Large intestine (tissue), 3 donors: Measurements from ENCODE around the gene ERO1B. TPM values are rescaled to one million over a fixed set of nuclear protein-coding genes. Genes with fewer than 3 reads are reported as not detected.

Experiments used
- DNase-seq, 2 donors: peaks; one replicate each; pipeline versions ENCODE4 v3.0.0 to v3.0.0-alpha.2; 2013
- H3K27ac ChIP-seq: one replicate; pipeline ENCODE4 v1.5.1; 2013; ENCODE audit warnings: low read length
- H3K27me3 ChIP-seq: 2 replicates; pipeline ENCODE4 v1.6.1; 2013; ENCODE audit warnings: low read length; ENCODE audit not compliant: control insufficient read depth, insufficient read depth
- H3K36me3 ChIP-seq: 2 replicates; pipeline ENCODE4 v1.6.1; 2013; ENCODE audit warnings: low read length; ENCODE audit not compliant: control insufficient read depth, insufficient read depth
- H3K4me1 ChIP-seq: one replicate; pipeline ENCODE4 v1.6.1; 2013; ENCODE audit warnings: low read length; ENCODE audit not compliant: control insufficient read depth, insufficient read depth
- H3K4me3 ChIP-seq: one replicate; pipeline ENCODE4 v1.5.1; 2013; ENCODE audit warnings: low read length
- H3K9me3 ChIP-seq: one replicate; pipeline ENCODE4 v1.6.1; 2013; ENCODE audit warnings: mild to moderate bottlenecking, low read depth, low read length, moderate library complexity; ENCODE audit not compliant: control insufficient read depth
- WGBS: methylation state at CpG from one replicate; pipeline ENCODE4 v1.1.5; 2013; ENCODE audit warnings: low lambda C conversion rate; ENCODE audit not compliant: insufficient coverage; 5-methylcytosine and 5-hydroxymethylcytosine counted together
- polyA plus RNA-seq: library from polyadenylated mRNA; unstranded; fragments of 120-200 nt; gene quantifications from one replicate; pipeline ENCODE4 v1.2.1, GENCODE V29; 2013

The ERO1B gene
- polyA plus RNA-seq, 1 donor = 10.8 TPM

GRCh38 chr1:236282425-236282716, 613 bp upstream of the ERO1B start:
- peaks cover 29% of the 10 kb centered on the region for H3K27me3 ChIP-seq
- H3K9me3 ChIP-seq = no peaks in the 10 kb centered on the region
- WGBS = no CpG with 5 or more reads among the region's 7 CpGs
- DNase-seq = no peak
- H3K4me1 ChIP-seq = no peaks in the 10 kb centered on the region
- H3K27ac ChIP-seq = no peak overlapping the region
- H3K36me3 ChIP-seq = no peaks in the 10 kb centered on the region
- H3K4me3 ChIP-seq = peak overlapping the region; percentile 58

- H3K27ac ChIP-seq = no peak overlapping the region
- DNase-seq = peak in 1 of 2 donors; percentile 42
- H3K9me3 ChIP-seq = no peaks in the 10 kb centered on the region
- H3K27me3 ChIP-seq = peaks cover 29% of the 10 kb centered on the region
- H3K36me3 ChIP-seq = no peaks in the 10 kb centered on the region
- peak overlapping the region; percentile 58 for H3K4me3 ChIP-seq
- no peaks in the 10 kb centered on the region for H3K4me1 ChIP-seq
- WGBS = no CpG with 5 or more reads among the region's 38 CpGs
Observed at GRCh38 chr1:236281198-236281653, 532 bp downstream of the ERO1B start.

- Histone ChIP-seq H3K36me3 (no peaks in the 10 kb centered on the region), H3K27me3 (peaks cover 27% of the 10 kb centered on the region), H3K9me3 (no peaks in the 10 kb centered on the region), H3K4me1 (no peaks in the 10 kb centered on the region), H3K4me3 (peak overlapping the region; percentile 58), H3K27ac (no peak overlapping the region)
- DNase-seq = no peak
- WGBS = no CpG with 5 or more reads among the region's 13 CpGs
Observed at GRCh38 chr1:236280438-236281197, 1.1 kb downstream of the ERO1B start.

- Histone ChIP-seq H3K9me3 (no peaks in the 10 kb centered on the region), H3K4me1 (no peaks in the 10 kb centered on the region), H3K4me3 (no peak overlapping the region), H3K27ac (no peak overlapping the region), H3K36me3 (no peaks in the 10 kb centered on the region), H3K27me3 (peaks cover 9% of the 10 kb centered on the region)
- WGBS = no CpG with 5 or more reads among the region's 1 CpG
- no peak for DNase-seq
Observed at GRCh38 chr1:236275586-236275985, 6.2 kb downstream of the ERO1B start.

- Histone ChIP-seq H3K4me1 (no peaks in the 10 kb centered on the region), H3K9me3 (no peaks in the 10 kb centered on the region), H3K36me3 (no peaks in the 10 kb centered on the region), H3K27me3 (peaks cover 9% of the 10 kb centered on the region), H3K4me3 (no peak overlapping the region), H3K27ac (no peak overlapping the region)
- no peak for DNase-seq
Observed at GRCh38 chr1:236275061-236275460, 6.7 kb downstream of the ERO1B start.

- H3K27ac ChIP-seq = no peak overlapping the region
- no CpG with 5 or more reads among the region's 2 CpGs for WGBS
- no peak overlapping the region for H3K4me3 ChIP-seq
- H3K27me3 ChIP-seq = peaks cover 7% of the 10 kb centered on the region
- no peaks in the 10 kb centered on the region for H3K4me1 ChIP-seq
- no peaks in the 10 kb centered on the region for H3K9me3 ChIP-seq
- no peaks in the 10 kb centered on the region for H3K36me3 ChIP-seq
- no peak for DNase-seq
Observed at GRCh38 chr1:236273358-236273757, 8.4 kb downstream of the ERO1B start.

- no peak overlapping the region for H3K4me3 ChIP-seq
- no peak overlapping the region for H3K27ac ChIP-seq
- no peaks in the 10 kb centered on the region for H3K4me1 ChIP-seq
- H3K27me3 ChIP-seq = peaks cover 2% of the 10 kb centered on the region
- no peaks in the 10 kb centered on the region for H3K9me3 ChIP-seq
- no peak for DNase-seq
- no peaks in the 10 kb centered on the region for H3K36me3 ChIP-seq
Observed at GRCh38 chr1:236269439-236269838, 12.3 kb downstream of the ERO1B start.

- H3K27me3 ChIP-seq = no peaks in the 10 kb centered on the region
- peaks cover 9% of the 10 kb centered on the region for H3K9me3 ChIP-seq
- no peaks in the 10 kb centered on the region for H3K36me3 ChIP-seq
- H3K4me3 ChIP-seq = no peak overlapping the region
- H3K27ac ChIP-seq = no peak overlapping the region
- H3K4me1 ChIP-seq = no peaks in the 10 kb centered on the region
- DNase-seq = no peak
Observed at GRCh38 chr1:236261898-236262297, 19.9 kb downstream of the ERO1B start.

GRCh38 chr1:236261033-236261432, 20.7 kb downstream of the ERO1B start:
- DNase-seq = no peak
- Histone ChIP-seq H3K9me3 (peaks cover 9% of the 10 kb centered on the region), H3K27ac (no peak overlapping the region), H3K4me1 (no peaks in the 10 kb centered on the region), H3K4me3 (no peak overlapping the region), H3K27me3 (no peaks in the 10 kb centered on the region), H3K36me3 (no peaks in the 10 kb centered on the region)
- 100% methylated on average over 1 of the region's 1 CpG for WGBS

- H3K27me3 ChIP-seq = no peaks in the 10 kb centered on the region
- WGBS = 60% methylated on average over 1 of the region's 1 CpG
- no peak for DNase-seq
- H3K27ac ChIP-seq = no peak overlapping the region
- H3K9me3 ChIP-seq = peaks cover 9% of the 10 kb centered on the region
- H3K4me3 ChIP-seq = no peak overlapping the region
- no peaks in the 10 kb centered on the region for H3K4me1 ChIP-seq
- no peaks in the 10 kb centered on the region for H3K36me3 ChIP-seq
Observed at GRCh38 chr1:236259043-236259442, 22.7 kb downstream of the ERO1B start.

- peaks cover 9% of the 10 kb centered on the region for H3K9me3 ChIP-seq
- no peak overlapping the region for H3K4me3 ChIP-seq
- H3K36me3 ChIP-seq = no peaks in the 10 kb centered on the region
- WGBS = 100% methylated on average over 3 of the region's 4 CpGs
- no peaks in the 10 kb centered on the region for H3K4me1 ChIP-seq
- no peak for DNase-seq
- no peaks in the 10 kb centered on the region for H3K27me3 ChIP-seq
- no peak overlapping the region for H3K27ac ChIP-seq
Observed at GRCh38 chr1:236258114-236258622, 23.6 kb downstream of the ERO1B start.
